HCT116 (cell line): Measurements from ENCODE around the gene IPO11. TPM values are rescaled to one million over a fixed set of nuclear protein-coding genes. Genes with fewer than 3 reads are reported as not detected.

Source experiments
- ATAC-seq: fragments of 200-7000 bp; cut with Tn5 transposase; 2 replicates; pipeline ENCODE4 v1.9.1; 2020; ENCODE audit warnings: mild to moderate bottlenecking, moderate library complexity
- BruUV-seq: library from RNA; stranded (reverse); fragments of 400-500 nt; replicated peaks from 2 replicates; lab custom pipeline; 2021; lab: Mats Ljungman, UMichigan
- CTCF ChIA-PET: fragments of 300-600 bp; sonication (Branson Sonifier 250); formaldehyde crosslinking; loops from one replicate; lab custom pipeline; 2021; ENCODE audit warnings: antibody characterized with exemption; lab: Charles Lee
- POLR2A ChIA-PET: fragments of 300-600, 350-600 bp; sonication (Branson Sonifier 250); formaldehyde crosslinking; loops from one replicate; lab custom pipeline; 2021; ENCODE audit warnings: antibody characterized with exemption; lab: Charles Lee
- RAD21 ChIA-PET, 2 experiments: fragments of 300-600 bp; sonication (Branson Sonifier 250); formaldehyde crosslinking; loops; one replicate each; lab custom pipeline; 2023; ENCODE audit warnings: low total read pairs in 2 of 2; ENCODE audit not compliant: uncharacterized antibody in 2 of 2, unreplicated experiment in 2 of 2, low non-redundant PET in 1 of 2; lab: Charles Lee
- DNase-seq: peaks from one replicate; pipeline ENCODE4 v3.0.0-alpha.2; 2010; ENCODE audit warnings: low read depth, low spot score
- H2AFZ ChIP-seq: fragments of 200-600 bp; shearing (Covaris generic), sonication (generic); 2 replicates; pipeline ENCODE4 v1.6.1; 2017; ENCODE audit warnings: low read depth, mixed run types, mixed read lengths, antibody characterized with exemption, low read length; ENCODE audit not compliant: poor library complexity, severe bottlenecking
- H3K27ac ChIP-seq: 2 replicates; pipeline ENCODE4 v1.5.1; 2012; ENCODE audit warnings: low read depth, low read length
- H3K27me3 ChIP-seq: fragments of 200-600 bp; sonication (generic); 2 replicates; pipeline ENCODE4 v1.6.1; 2016; ENCODE audit warnings: mixed run types, low read length, mixed read lengths; ENCODE audit not compliant: insufficient read depth
- H3K36me3 ChIP-seq, 2 experiments: fragments of 200-500 bp in 1 of 2; fragments of 200-600 bp in 1 of 2; sonication (Bioruptor generic) in 1 of 2; sonication (generic) in 1 of 2; 2 replicates each; pipeline versions ENCODE4 v1.5.1 to v1.6.1; 2014 to 2016; ENCODE audit warnings: low read length in 2 of 2, inconsistent platforms in 1 of 2, mixed read lengths in 1 of 2, mixed run types in 1 of 2; ENCODE audit not compliant: insufficient read depth in 2 of 2, control insufficient read depth in 1 of 2
- H3K4me1 ChIP-seq, 2 experiments: fragments of 200-600 bp in 1 of 2; sonication (generic) in 1 of 2; 2 replicates each; pipeline versions ENCODE4 v1.5.1 to v1.6.1; 2012 to 2017; ENCODE audit warnings: low read length in 2 of 2, inconsistent platforms in 1 of 2, mild to moderate bottlenecking in 1 of 2, mixed read lengths in 1 of 2, mixed run types in 1 of 2, moderate library complexity in 1 of 2; ENCODE audit not compliant: insufficient read depth in 2 of 2, control insufficient read depth in 1 of 2
- H3K4me2 ChIP-seq: fragments of 200-600 bp; sonication (generic); 2 replicates; pipeline ENCODE4 v1.6.1; 2017; ENCODE audit warnings: mixed run types, low read length, mixed read lengths
- H3K4me3 ChIP-seq, 2 experiments: fragments of 200-600 bp in 1 of 2; sonication (generic) in 1 of 2; replicated peaks in 1 of 2; 2 replicates each; pipeline ENCODE4 v1.5.1; 2011 to 2016; ENCODE audit warnings: low read length in 2 of 2, control low read depth in 1 of 2, low read depth in 1 of 2, mild to moderate bottlenecking in 1 of 2, mixed read lengths in 1 of 2, mixed run types in 1 of 2
- H3K79me2 ChIP-seq: fragments of 200-600 bp; sonication (generic); 2 replicates; pipeline ENCODE4 v1.6.1; 2017; ENCODE audit warnings: mild to moderate bottlenecking, mixed run types, low read length, moderate library complexity, mixed read lengths; ENCODE audit not compliant: insufficient read depth
- H3K9ac ChIP-seq: fragments of 200-600 bp; sonication (generic); 2 replicates; pipeline ENCODE4 v1.6.1; 2016; ENCODE audit warnings: low read length, mixed read lengths
- H3K9me2 ChIP-seq: fragments of 200-600 bp; sonication (generic), shearing (Covaris generic); 2 replicates; pipeline ENCODE4 v1.6.1; 2017; ENCODE audit warnings: mixed run types, mild to moderate bottlenecking, moderate library complexity; ENCODE audit not compliant: insufficient read depth
- H3K9me3 ChIP-seq, 2 experiments: fragments of 200-500 bp in 1 of 2; fragments of 200-600 bp in 1 of 2; sonication (Bioruptor generic) in 1 of 2; sonication (generic) in 1 of 2; 2 replicates each; pipeline ENCODE4 v1.6.1; 2014 to 2017; ENCODE audit warnings: low read length in 2 of 2, mixed read lengths in 2 of 2, inconsistent platforms in 1 of 2, low read depth in 1 of 2, mild to moderate bottlenecking in 1 of 2, mixed run types in 1 of 2, moderate library complexity in 1 of 2; ENCODE audit not compliant: control insufficient read depth in 1 of 2, insufficient read depth in 1 of 2
- H4K20me1 ChIP-seq: fragments of 200-600 bp; sonication (generic), shearing (Covaris generic); 2 replicates; pipeline ENCODE4 v1.6.1; 2017; ENCODE audit warnings: mixed run types, mild to moderate bottlenecking, moderate library complexity; ENCODE audit not compliant: insufficient read depth
- CEBPB ChIP-seq: IDR thresholded peaks from 2 replicates; pipeline ENCODE4 v1.6.1; 2012; ENCODE audit warnings: low read depth
- EZH2 ChIP-seq: fragments of 200-600 bp; sonication (generic); IDR thresholded peaks from 2 replicates; pipeline ENCODE4 v1.6.1; 2017; ENCODE audit warnings: antibody characterized with exemption, mixed run types
- SIN3A ChIP-seq: IDR thresholded peaks from 2 replicates; pipeline ENCODE4 v1.6.1; 2012; ENCODE audit warnings: low read depth
- SRF ChIP-seq: IDR thresholded peaks from 2 replicates; pipeline ENCODE4 v1.6.1; 2012; ENCODE audit warnings: low read depth
- TCF7L2 ChIP-seq: IDR thresholded peaks from 2 replicates; pipeline ENCODE4 v1.7.0; 2011; ENCODE audit warnings: borderline replicate concordance, inconsistent platforms; ENCODE audit not compliant: insufficient read depth, insufficient read length; ENCODE audit errors: extremely low read depth
- ZFX ChIP-seq: fragments of 450-650 bp; IDR thresholded peaks from 2 replicates; pipeline ENCODE4 v1.6.1; 2017
- intact Hi-C: fragments of 100-400 bp; cut with micrococcal nuclease; formaldehyde crosslinking; loops from 2 replicates; pipeline ENCODE4 v1.10.0; 2022
- total RNA-seq: library from RNA; stranded (reverse); gene quantifications from one replicate; pipeline ENCODE4 v1.2.1, GENCODE V29; 2021; ENCODE audit not compliant: unreplicated experiment
- TF ChIP-seq, protein P1 (sequence below): IDR thresholded peaks from 2 replicates; pipeline ENCODE4 v1.6.1; 2012
- TF ChIP-seq, protein P2 (sequence below), 3 experiments: fragments of 200-600 bp in 1 of 3; sonication (generic) in 1 of 3; IDR thresholded peaks in 2 of 3; conservative IDR thresholded peaks in 1 of 3; 2 replicates each; pipeline ENCODE4 v1.5.1; 2012 to 2017; ENCODE audit warnings: low read depth in 2 of 3, low read length in 2 of 3, antibody characterized with exemption in 1 of 3, borderline replicate concordance in 1 of 3, control low read depth in 1 of 3, mild to moderate bottlenecking in 1 of 3, mixed read lengths in 1 of 3, mixed run types in 1 of 3, moderate library complexity in 1 of 3; ENCODE audit not compliant: insufficient read depth in 1 of 3

Gene IPO11
- total RNA-seq, 1 experiment from 2014 or later, result 55.1 TPM

DNA sequence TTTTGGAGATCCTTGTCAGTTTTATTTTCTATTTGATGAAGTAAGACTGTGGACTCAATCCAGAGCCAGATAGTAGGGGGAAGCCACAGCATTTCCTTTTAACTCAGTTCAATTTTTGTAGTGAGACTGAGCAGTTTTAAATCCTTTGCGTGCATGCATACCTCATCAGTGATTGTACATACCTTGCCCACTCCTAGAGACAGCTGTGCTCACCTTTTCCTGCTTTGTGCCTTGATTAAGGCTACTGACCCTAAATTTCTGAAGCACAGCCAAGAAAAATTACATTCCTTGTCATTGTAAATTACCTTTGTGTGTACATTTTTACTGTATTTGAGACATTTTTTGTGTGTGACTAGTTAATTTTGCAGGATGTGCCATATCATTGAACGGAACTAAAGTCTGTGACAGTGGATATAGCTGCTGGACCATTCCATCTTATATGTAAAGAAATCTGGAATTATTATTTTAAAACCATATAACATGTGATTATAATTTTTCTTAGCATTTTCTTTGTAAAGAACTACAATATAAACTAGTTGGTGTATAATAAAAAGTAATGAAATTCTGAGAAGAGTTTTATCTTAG, 26.7 kb upstream of the IPO11 start:
- Histone ChIP-seq H3K36me3 (peaks cover 36 to 42% of the 10 kb centered on the region in 2 experiments; a peak in 3 of 4 replicates), H3K27ac (no peak overlapping the region), H3K9ac (no peak overlapping the region), H3K9me3 (no peaks in the 10 kb centered on the region), H3K4me1 (no peaks in the 10 kb centered on the region), H3K79me2 (no peaks in the 10 kb centered on the region; the same call in 1 of the 2 replicates), H4K20me1 (0 out of 2 replicates have a peak, but pooled peaks cover 4% of the 10 kb centered on the region), H3K27me3 (no peaks in the 10 kb centered on the region), H3K4me3 (no peak overlapping the region), H2AFZ (no peak overlapping the region), H3K9me2 (no peaks in the 10 kb centered on the region), H3K4me2 (no peak overlapping the region)
- ATAC-seq (no peak; the same call in 1 of the 2 replicates), DNase-seq (no peak)
- POLR2A ChIA-PET, result interaction anchor here (3.1 kb wide), 1 partner anchor 18 kb away, joined by 8 read pairs; the partner anchor contains the start of gene DIMT1
- TSS peak; percentile 21 for BruUV-seq
- CTCF ChIA-PET, result no interaction called here
- intact Hi-C loops, result no loop called here
- RAD21 ChIA-PET, result no interaction called here
- no peak for TF ChIP-seq SIN3A
- TF ChIP-seq, protein P1, sequence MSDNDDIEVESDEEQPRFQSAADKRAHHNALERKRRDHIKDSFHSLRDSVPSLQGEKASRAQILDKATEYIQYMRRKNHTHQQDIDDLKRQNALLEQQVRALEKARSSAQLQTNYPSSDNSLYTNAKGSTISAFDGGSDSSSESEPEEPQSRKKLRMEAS, result no peak
- TF ChIP-seq, protein P2, sequence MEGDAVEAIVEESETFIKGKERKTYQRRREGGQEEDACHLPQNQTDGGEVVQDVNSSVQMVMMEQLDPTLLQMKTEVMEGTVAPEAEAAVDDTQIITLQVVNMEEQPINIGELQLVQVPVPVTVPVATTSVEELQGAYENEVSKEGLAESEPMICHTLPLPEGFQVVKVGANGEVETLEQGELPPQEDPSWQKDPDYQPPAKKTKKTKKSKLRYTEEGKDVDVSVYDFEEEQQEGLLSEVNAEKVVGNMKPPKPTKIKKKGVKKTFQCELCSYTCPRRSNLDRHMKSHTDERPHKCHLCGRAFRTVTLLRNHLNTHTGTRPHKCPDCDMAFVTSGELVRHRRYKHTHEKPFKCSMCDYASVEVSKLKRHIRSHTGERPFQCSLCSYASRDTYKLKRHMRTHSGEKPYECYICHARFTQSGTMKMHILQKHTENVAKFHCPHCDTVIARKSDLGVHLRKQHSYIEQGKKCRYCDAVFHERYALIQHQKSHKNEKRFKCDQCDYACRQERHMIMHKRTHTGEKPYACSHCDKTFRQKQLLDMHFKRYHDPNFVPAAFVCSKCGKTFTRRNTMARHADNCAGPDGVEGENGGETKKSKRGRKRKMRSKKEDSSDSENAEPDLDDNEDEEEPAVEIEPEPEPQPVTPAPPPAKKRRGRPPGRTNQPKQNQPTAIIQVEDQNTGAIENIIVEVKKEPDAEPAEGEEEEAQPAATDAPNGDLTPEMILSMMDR (IDR thresholded peaks at IDR 0.05 in 2 of 3, conservative IDR thresholded peaks at IDR 0.05 in 1 of 3; ENCODE audit: borderline replicate concordance in 1 of 3, insufficient read depth in 1 of 3, low read depth in 2 of 3, low read length in 2 of 3), result no peak
- no peak for TF ChIP-seq ZFX
- TF ChIP-seq SRF, result no peak
- TF ChIP-seq CEBPB, result no peak
- no peak for TF ChIP-seq TCF7L2
- TF ChIP-seq EZH2, result no peak
